ENCODE data around the gene MPRIP.

Gene MPRIP

DNA sequence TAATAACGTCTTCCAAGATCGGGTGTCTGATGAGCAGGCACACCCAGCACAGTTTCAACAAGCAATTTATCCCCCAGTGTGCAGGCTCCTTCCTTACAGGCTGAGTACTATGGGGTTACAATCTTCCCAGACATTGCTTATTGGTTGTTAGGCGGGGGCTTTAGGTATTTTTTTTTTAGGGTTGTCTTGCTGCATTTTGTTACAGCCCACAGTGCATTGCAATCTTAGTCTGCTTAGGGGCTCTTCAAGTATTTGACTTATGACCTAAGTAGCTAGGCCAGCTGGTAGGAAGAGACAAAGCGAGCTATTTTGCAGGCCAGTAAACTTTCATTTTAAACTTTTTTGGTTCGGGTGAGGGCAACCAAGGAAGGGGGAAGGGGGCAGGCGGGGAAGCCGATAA, 158.1 kb downstream of the MPRIP start:
- DNase-seq (ENCODE audit: insufficient read length, low spot score) (no peak), FAIRE-seq (no peak)
- TF ChIP-seq POLR2A (IDR thresholded peaks at IDR 0.05; ENCODE audit: low read depth, low read length) (no peak), POLR2AphosphoS5 (IDR thresholded peaks at IDR 0.05; ENCODE audit: low read depth, low read length) (no peak), TAF1 (IDR thresholded peaks at IDR 0.05; ENCODE audit: low read depth, low read length) (no peak), PAX5 (IDR thresholded peaks at IDR 0.05; ENCODE audit: insufficient read depth, low read length, severe bottlenecking) (no peak), SPI1 (IDR thresholded peaks at IDR 0.05; ENCODE audit: low read depth, low read length) (no peak), POU2F2 (IDR thresholded peaks at IDR 0.05; ENCODE audit: low read depth, low read length) (no peak)

DNA sequence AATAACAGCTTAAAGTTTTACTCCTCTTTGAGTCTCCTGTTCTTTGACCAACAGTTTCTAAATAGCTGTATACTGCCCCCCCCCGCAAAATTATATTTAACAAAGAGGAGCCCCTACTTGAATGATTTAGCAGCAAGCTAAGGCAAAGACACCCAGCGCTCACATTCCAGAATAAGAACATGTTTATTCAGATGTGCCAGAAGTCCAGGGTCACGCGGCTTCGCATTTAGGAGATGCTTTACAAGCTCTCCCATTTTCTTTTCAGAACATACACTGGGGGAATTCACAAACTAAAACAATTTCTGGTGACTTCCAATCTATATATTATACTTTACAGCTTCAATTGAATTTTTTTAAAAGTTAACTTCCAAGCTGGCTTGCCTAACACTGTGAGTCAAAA, 158.6 kb downstream of the MPRIP start:
- TF ChIP-seq POLR2AphosphoS5 (IDR thresholded peaks at IDR 0.05; ENCODE audit: low read depth, low read length) (no peak), TAF1 (IDR thresholded peaks at IDR 0.05; ENCODE audit: low read depth, low read length) (no peak), POU2F2 (IDR thresholded peaks at IDR 0.05; ENCODE audit: low read depth, low read length) (no peak), SPI1 (IDR thresholded peaks at IDR 0.05; ENCODE audit: low read depth, low read length) (no peak), POLR2A (IDR thresholded peaks at IDR 0.05; ENCODE audit: low read depth, low read length) (no peak), PAX5 (IDR thresholded peaks at IDR 0.05; ENCODE audit: insufficient read depth, low read length, severe bottlenecking) (no peak)
- no peak for FAIRE-seq
- no peak for DNase-seq (ENCODE audit: insufficient read length, low spot score)

DNA sequence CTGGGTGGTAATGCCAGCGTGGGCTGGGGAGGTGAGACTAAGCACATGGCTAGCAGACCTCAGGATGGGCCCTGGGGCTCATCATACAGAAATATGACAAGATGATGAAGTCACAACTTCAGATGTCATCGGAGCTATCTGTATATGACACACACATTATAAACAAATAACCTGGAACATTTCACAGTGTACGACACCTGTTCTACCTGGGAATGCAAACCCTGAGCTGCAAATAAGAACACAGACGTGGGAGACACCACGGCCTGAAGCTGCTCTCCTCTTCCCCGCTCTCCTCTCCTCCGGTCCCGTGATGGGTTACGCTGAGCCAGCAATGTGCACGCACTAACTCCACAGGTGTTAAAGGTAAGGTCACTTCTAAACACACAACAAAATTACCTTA, 159.0 kb downstream of the MPRIP start:
- TF ChIP-seq PAX5 (IDR thresholded peaks at IDR 0.05; ENCODE audit: insufficient read depth, low read length, severe bottlenecking) (no peak), SPI1 (IDR thresholded peaks at IDR 0.05; ENCODE audit: low read depth, low read length) (no peak), TAF1 (IDR thresholded peaks at IDR 0.05; ENCODE audit: low read depth, low read length) (no peak), POU2F2 (IDR thresholded peaks at IDR 0.05; ENCODE audit: low read depth, low read length) (no peak), POLR2A (IDR thresholded peaks at IDR 0.05; ENCODE audit: low read depth, low read length) (no peak), POLR2AphosphoS5 (IDR thresholded peaks at IDR 0.05; ENCODE audit: low read depth, low read length) (no peak)
- DNase-seq (ENCODE audit: insufficient read length, low spot score) (no peak), FAIRE-seq (no peak)

DNA sequence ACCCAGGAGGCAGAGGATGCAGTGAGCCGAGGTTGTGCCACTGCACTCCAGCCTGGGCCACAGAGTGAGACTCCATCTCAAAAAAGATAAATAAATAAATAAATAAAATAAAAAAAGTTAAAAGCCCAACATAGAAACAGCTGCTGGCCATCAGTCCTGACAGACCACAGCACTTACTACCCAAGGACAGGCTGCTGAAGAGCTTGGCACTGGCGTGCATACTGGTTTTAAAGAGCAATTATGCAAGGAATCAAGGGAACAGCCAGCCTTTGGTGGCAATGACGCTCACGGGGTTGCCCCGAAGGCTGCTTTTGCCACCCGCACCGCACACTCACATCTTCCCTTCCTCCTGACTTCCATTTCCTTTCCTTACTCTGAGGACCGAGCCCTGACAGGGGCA, 159.7 kb downstream of the MPRIP start:
- FAIRE-seq (no peak), DNase-seq (ENCODE audit: insufficient read length, low spot score) (no peak)
- TF ChIP-seq POLR2AphosphoS5 (IDR thresholded peaks at IDR 0.05; ENCODE audit: low read depth, low read length) (no peak), POU2F2 (IDR thresholded peaks at IDR 0.05; ENCODE audit: low read depth, low read length) (no peak)

- TF ChIP-seq POLR2AphosphoS5 (IDR thresholded peaks at IDR 0.05; ENCODE audit: low read depth, low read length) (no peak), POLR2A (IDR thresholded peaks at IDR 0.05; ENCODE audit: low read depth, low read length) (no peak), PAX5 (IDR thresholded peaks at IDR 0.05; ENCODE audit: insufficient read depth, low read length, severe bottlenecking) (no peak), POU2F2 (IDR thresholded peaks at IDR 0.05; ENCODE audit: low read depth, low read length) (no peak), TAF1 (IDR thresholded peaks at IDR 0.05; ENCODE audit: low read depth, low read length) (no peak), SPI1 (IDR thresholded peaks at IDR 0.05; ENCODE audit: low read depth, low read length) (no peak)
- DNase-seq (ENCODE audit: insufficient read length, low spot score) = no peak
- FAIRE-seq = no peak
Measured at GRCh38 chr17:17203173-17203730, 161.0 kb downstream of the MPRIP start.

DNA sequence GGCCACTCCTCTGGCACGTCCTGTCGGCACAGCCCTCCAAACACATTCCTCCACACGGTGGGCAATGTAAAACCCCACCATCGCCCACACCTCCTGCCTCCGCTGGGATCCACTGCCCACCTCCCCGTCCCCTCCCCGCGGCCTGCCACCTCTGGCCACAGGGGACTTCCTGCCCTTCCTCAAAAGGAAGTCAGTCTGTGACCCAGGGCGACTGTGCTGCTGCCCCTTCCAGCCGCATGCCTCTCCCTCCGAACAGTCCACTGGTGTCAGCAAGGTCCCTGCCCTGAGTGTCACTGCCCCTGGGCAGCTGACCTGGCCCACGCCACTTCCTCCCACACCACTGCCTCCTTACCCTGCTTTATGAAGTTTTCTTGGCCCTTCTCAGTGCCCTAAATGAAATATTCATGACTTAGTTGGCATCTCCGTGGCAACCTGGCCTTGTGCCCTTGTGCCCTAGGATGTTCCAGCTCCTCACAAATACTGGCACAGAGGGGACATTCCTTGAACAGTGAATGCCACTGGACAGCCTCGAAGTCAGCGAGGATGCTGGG, 161.9 kb downstream of the MPRIP start:
- FAIRE-seq (peak; percentile 40), DNase-seq (ENCODE audit: insufficient read length, low spot score) (no peak)
- TF ChIP-seq SPI1 (IDR thresholded peaks at IDR 0.05; ENCODE audit: low read depth, low read length) (no peak), TAF1 (IDR thresholded peaks at IDR 0.05; ENCODE audit: low read depth, low read length) (no peak)

- DNase-seq (ENCODE audit: insufficient read length, low spot score) = no peak
- FAIRE-seq = no peak
- TF ChIP-seq SPI1 (IDR thresholded peaks at IDR 0.05; ENCODE audit: low read depth, low read length) (no peak), TAF1 (IDR thresholded peaks at IDR 0.05; ENCODE audit: low read depth, low read length) (no peak), POLR2A (IDR thresholded peaks at IDR 0.05; ENCODE audit: low read depth, low read length) (no peak), POLR2AphosphoS5 (IDR thresholded peaks at IDR 0.05; ENCODE audit: low read depth, low read length) (no peak), POU2F2 (IDR thresholded peaks at IDR 0.05; ENCODE audit: low read depth, low read length) (no peak), PAX5 (IDR thresholded peaks at IDR 0.05; ENCODE audit: insufficient read depth, low read length, severe bottlenecking) (no peak)
Measured at GRCh38 chr17:17204635-17205231, 162.5 kb downstream of the MPRIP start.

DNA sequence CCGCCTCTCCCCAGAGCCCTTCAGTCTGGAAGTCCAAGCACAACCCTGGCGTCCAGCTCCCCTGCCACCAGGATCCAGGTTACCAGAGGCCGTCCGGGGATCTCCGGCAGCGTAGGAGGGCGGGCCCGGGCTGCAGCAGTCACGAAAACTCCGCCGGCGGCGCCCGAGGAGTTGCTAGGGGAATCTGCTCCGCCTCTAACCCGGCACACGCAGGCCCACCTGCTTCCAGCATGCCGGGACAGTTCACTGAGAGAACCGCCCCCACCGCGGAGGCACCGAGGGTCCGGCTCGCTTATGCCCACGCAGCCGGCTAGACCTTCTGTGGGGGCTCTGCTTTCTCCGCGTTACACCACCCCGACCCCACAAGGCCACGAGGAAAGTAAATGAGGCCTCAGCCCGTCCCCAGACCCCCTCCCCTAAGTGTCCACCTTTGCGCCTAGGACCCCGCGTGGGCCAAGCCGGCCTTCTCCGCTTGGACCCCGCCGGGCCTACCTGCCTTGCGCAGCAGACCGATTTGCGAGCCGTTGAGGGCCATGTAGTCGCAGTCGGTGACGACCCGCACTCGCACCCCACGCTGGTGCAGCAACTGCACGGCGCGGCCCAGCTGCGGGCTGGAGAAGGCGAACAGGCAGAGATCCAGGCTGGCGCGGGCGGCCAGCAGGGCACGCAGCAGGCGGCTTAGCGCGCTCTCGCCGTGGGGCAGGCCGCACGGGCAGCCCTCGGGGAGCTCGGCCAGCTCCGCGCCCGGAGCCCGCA, 163.3 kb downstream of the MPRIP start:
- peak; percentile 87 for DNase-seq (ENCODE audit: insufficient read length, low spot score)
- no peak for TF ChIP-seq POU2F2 (IDR thresholded peaks at IDR 0.05; ENCODE audit: low read depth, low read length)
- peak; percentile 42; the same call in 1 of the 2 replicates for TF ChIP-seq TAF1 (IDR thresholded peaks at IDR 0.05; ENCODE audit: low read depth, low read length)
- no peak for TF ChIP-seq SPI1 (IDR thresholded peaks at IDR 0.05; ENCODE audit: low read depth, low read length)
- peak; percentile 39; the same call in 1 of the 2 replicates for TF ChIP-seq POLR2AphosphoS5 (IDR thresholded peaks at IDR 0.05; ENCODE audit: low read depth, low read length)
- FAIRE-seq = no peak

DNA sequence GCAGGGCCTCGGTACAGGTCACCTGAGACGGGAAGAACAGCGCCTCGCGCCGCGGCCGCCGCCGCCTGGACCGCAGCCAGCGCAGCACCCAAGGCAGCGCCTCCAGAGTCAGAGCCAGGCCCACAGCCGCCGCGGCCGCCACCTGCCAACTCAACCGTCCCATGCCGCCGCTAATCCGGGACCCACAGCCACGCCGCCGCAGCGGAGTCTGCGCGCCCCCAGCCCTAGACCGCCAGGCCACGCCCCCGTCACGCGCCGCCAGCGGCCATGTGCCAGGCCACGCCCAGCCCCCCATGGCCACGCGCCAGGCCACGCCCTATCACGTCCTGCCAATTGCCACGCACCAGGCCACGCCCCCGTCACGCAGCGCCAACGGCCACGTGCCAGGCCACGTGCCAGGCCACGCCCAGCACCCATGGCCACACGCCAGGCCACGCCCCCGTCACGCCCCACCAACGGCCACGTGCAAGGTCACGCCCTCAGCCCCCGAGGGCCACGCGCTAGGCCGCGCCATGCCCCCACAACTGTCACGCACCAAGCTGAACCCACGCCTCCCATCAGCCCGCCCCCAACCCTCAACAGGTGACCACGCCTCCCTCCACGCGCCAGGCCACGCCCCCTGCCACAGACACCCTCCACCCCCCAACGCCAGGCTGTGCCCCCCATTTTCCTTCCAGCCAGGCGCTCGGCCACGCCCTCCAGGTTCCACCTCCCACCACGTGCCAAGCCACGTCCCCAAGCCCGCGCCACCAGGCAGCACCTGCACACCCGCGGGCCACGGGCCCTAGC, 164.1 kb downstream of the MPRIP start, which contains the start of gene PLD6:
PLD6 (minus strand) TSS at position 210 of the 789 bp plus-strand sequence; CDS start at position 163, 47 bp downstream.
- peak; percentile 100 for FAIRE-seq
- DNase-seq (ENCODE audit: insufficient read length, low spot score) = peak; percentile 92
- no peak for TF ChIP-seq TAF1 (IDR thresholded peaks at IDR 0.05; ENCODE audit: low read depth, low read length)
- TF ChIP-seq POLR2AphosphoS5 (IDR thresholded peaks at IDR 0.05; ENCODE audit: low read depth, low read length) = peak; percentile 66
- no peak for TF ChIP-seq POLR2A (IDR thresholded peaks at IDR 0.05; ENCODE audit: low read depth, low read length)
- TF ChIP-seq SPI1 (IDR thresholded peaks at IDR 0.05; ENCODE audit: low read depth, low read length) = no peak
- peak; percentile 78 for TF ChIP-seq PAX5 (IDR thresholded peaks at IDR 0.05; ENCODE audit: insufficient read depth, low read length, severe bottlenecking)
- TF ChIP-seq POU2F2 (IDR thresholded peaks at IDR 0.05; ENCODE audit: low read depth, low read length) = no peak
